GM12865 (cell line): ENCODE measurements around the gene RORB.
A peak's percentile ranks its signal among the peaks of the same experiment; 100 is the strongest.

Experiments used
- DNase-seq: peaks from one replicate; pipeline ENCODE4 v3.0.0; 2010; ENCODE audit warnings: low read depth
- H3K4me3 ChIP-seq: 2 replicates; pipeline ENCODE4 v1.5.1; 2011; ENCODE audit warnings: mild to moderate bottlenecking, low read depth, low read length, control low read depth
- CTCF ChIP-seq: IDR thresholded peaks from 2 replicates; pipeline ENCODE4 v1.5.1; 2011; ENCODE audit warnings: low read length, control low read depth, low read depth, inconsistent platforms; ENCODE audit not compliant: insufficient read depth; ENCODE audit errors: missing control alignments

Gene RORB

GRCh38 chr9:74496819-74497747, at the start of gene RORB:
TSS of gene RORB (plus strand) at chr9:74497335. CDS start at chr9:74497977, 642 bp downstream.
- peak; percentile 67 for DNase-seq
- H3K4me3 ChIP-seq, result peak within 1 kb of the TSS; percentile 87
- TF ChIP-seq CTCF, result no peak

- no peak overlapping the region for H3K4me3 ChIP-seq
- DNase-seq, result no peak
- no peak for TF ChIP-seq CTCF
These were observed 49.5 kb upstream of the RORB start for GRCh38 chr9:74447451-74448193.

- H3K4me3 ChIP-seq, result no peak overlapping the region
- DNase-seq, result no peak
- no peak for TF ChIP-seq CTCF
These were observed 48.1 kb upstream of the RORB start for GRCh38 chr9:74449060-74449459.

GRCh38 chr9:74458832-74459231, 38.3 kb upstream of the RORB start:
- no peak for TF ChIP-seq CTCF
- no peak for DNase-seq
- H3K4me3 ChIP-seq, result no peak overlapping the region

GRCh38 chr9:74463825-74464224, 33.3 kb upstream of the RORB start:
- no peak for TF ChIP-seq CTCF
- DNase-seq, result no peak
- H3K4me3 ChIP-seq, result no peak overlapping the region

GRCh38 chr9:74478606-74479005, 18.5 kb upstream of the RORB start:
- DNase-seq, result no peak
- H3K4me3 ChIP-seq, result no peak overlapping the region

More at GRCh38 chr9:74478606-74479005, 18.5 kb upstream of the RORB start:
- TF ChIP-seq CTCF, result no peak
